K562 (cell line): ENCODE data around the gene SHB. TPM values are rescaled to one million over a fixed set of nuclear protein-coding genes. Genes with fewer than 3 reads are reported as not detected.
A peak's percentile ranks its signal among the peaks of the same experiment; 100 is the strongest.

Source experiments
- BRF1 ChIP-seq: IDR thresholded peaks from 3 replicates; pipeline ENCODE4 v1.6.1; 2011; ENCODE audit warnings: borderline replicate concordance, mild to moderate bottlenecking; ENCODE audit not compliant: insufficient read length; ENCODE audit errors: extremely low read depth
- KAT7 ChIP-seq: sonication (generic); formaldehyde crosslinking; IDR thresholded peaks from 2 replicates; pipeline ENCODE4 v1.8.0; 2022; ENCODE audit warnings: missing genetic modification reagents, mild to moderate bottlenecking, borderline replicate concordance
- KLF13 ChIP-seq: fragments of 450-650 bp; IDR thresholded peaks from 2 replicates; pipeline ENCODE4 v1.6.1; 2016; ENCODE audit warnings: missing genetic modification characterization, low read depth, mild to moderate bottlenecking, missing compliant biosample characterization, moderate library complexity, borderline replicate concordance
- LARP7 ChIP-seq: fragments of 450-650 bp; IDR thresholded peaks from 2 replicates; pipeline ENCODE4 v1.6.1; 2016
- MEF2D ChIP-seq: conservative IDR thresholded peaks from 2 replicates; pipeline ENCODE4 v1.6.1; 2016; ENCODE audit warnings: low read depth, missing genetic modification characterization, missing compliant biosample characterization
- NFYB ChIP-seq: IDR thresholded peaks from 2 replicates; pipeline ENCODE4 v1.6.1; 2011; ENCODE audit warnings: mild to moderate bottlenecking, moderate library complexity; ENCODE audit not compliant: insufficient read length; ENCODE audit errors: extremely low read depth
- PHF21A ChIP-seq: fragments of 450-650 bp; IDR thresholded peaks from 2 replicates; pipeline ENCODE4 v1.6.1; 2017; ENCODE audit warnings: low read depth, borderline replicate concordance
- RCOR1 ChIP-seq, 2 experiments: IDR thresholded peaks; 2 replicates each; pipeline ENCODE4 v1.6.1; 2012; ENCODE audit warnings: low read depth in 2 of 2, low read length in 2 of 2, borderline replicate concordance in 1 of 2, improper control_type of control experiment in 1 of 2
- ZNF184 ChIP-seq: sonication (generic); formaldehyde crosslinking; IDR thresholded peaks from 2 replicates; pipeline ENCODE4 v1.5.0; 2020; ENCODE audit warnings: missing genetic modification reagents
- ZNF232 ChIP-seq: sonication (generic); formaldehyde crosslinking; IDR thresholded peaks from 2 replicates; pipeline ENCODE4 v1.8.0; 2022; ENCODE audit warnings: mild to moderate bottlenecking, missing genetic modification reagents
- polyA plus RNA-seq, 8 experiments: library from polyadenylated mRNA; depleted of rRNA in 4 of 8; stranded (reverse) in 5 of 8; unstranded in 3 of 8; fragments of >200 nt; fragmentation: Nextera tagmentation in 2 of 8; fragmentation: Illumina TruSeq in 1 of 8; extraction: Ambion mirVana in 2 of 8; extraction: Trizol in 1 of 8; gene quantifications; 2 replicates each; pipeline versions ENCODE4 v1.2.1 to v1.2.3, GENCODE V29; 2011 to 2014; ENCODE audit warnings: inconsistent platforms in 1 of 8, missing spikeins in 1 of 8
- total RNA-seq, 7 experiments: library from RNA; depleted of rRNA in 6 of 7; stranded (reverse); fragments of >200 nt in 6 of 7; fragmentation: Illumina TruSeq in 2 of 7; extraction: Trizol in 2 of 7; gene quantifications; 2 replicates each; pipeline versions ENCODE4 v1.2.1 to v1.2.3, GENCODE V29; 2011 to 2021; ENCODE audit warnings: low replicate concordance in 1 of 7
- TF ChIP-seq, protein P1 (sequence below): sonication (generic); formaldehyde crosslinking; IDR thresholded peaks from 2 replicates; pipeline ENCODE4 v1.9.0; 2022; ENCODE audit warnings: mild to moderate bottlenecking, missing genetic modification reagents
- TF ChIP-seq, protein P2 (sequence below): sonication (generic); formaldehyde crosslinking; IDR thresholded peaks from 2 replicates; pipeline ENCODE4 v1.8.0; 2022; ENCODE audit warnings: mild to moderate bottlenecking, missing genetic modification reagents, borderline replicate concordance
- TF ChIP-seq, protein P3 (sequence below): fragments of 450-650 bp; IDR thresholded peaks from 2 replicates; pipeline ENCODE4 v1.6.1; 2017; ENCODE audit warnings: mild to moderate bottlenecking, moderate library complexity
- TF ChIP-seq, protein P4 (sequence below): fragments of 450-650 bp; IDR thresholded peaks from 2 replicates; pipeline ENCODE4 v1.7.0; 2016; ENCODE audit warnings: borderline replicate concordance
- TF ChIP-seq, protein P5 (sequence below), 2 experiments: fragments of 450-650 bp in 1 of 2; sonication (generic) in 1 of 2; formaldehyde crosslinking; conservative IDR thresholded peaks; 2 replicates each; pipeline versions ENCODE4 v1.4.0 to v1.8.1; 2020 to 2022; ENCODE audit warnings: mild to moderate bottlenecking in 1 of 2, missing genetic modification reagents in 1 of 2
- TF ChIP-seq, protein P6 (sequence below): fragments of 150-350 bp; IDR thresholded peaks from 2 replicates; pipeline ENCODE4 v1.6.1; 2014; ENCODE audit warnings: low read depth, mild to moderate bottlenecking, low read length, borderline replicate concordance

The SHB gene
- total and polyA plus RNA-seq, 9 of the 15 experiments (the other 6 are each of a cell fraction or from before 2014, with no cell fraction given) = 0.78 to 16.0 (median 5.3) TPM

DNA sequence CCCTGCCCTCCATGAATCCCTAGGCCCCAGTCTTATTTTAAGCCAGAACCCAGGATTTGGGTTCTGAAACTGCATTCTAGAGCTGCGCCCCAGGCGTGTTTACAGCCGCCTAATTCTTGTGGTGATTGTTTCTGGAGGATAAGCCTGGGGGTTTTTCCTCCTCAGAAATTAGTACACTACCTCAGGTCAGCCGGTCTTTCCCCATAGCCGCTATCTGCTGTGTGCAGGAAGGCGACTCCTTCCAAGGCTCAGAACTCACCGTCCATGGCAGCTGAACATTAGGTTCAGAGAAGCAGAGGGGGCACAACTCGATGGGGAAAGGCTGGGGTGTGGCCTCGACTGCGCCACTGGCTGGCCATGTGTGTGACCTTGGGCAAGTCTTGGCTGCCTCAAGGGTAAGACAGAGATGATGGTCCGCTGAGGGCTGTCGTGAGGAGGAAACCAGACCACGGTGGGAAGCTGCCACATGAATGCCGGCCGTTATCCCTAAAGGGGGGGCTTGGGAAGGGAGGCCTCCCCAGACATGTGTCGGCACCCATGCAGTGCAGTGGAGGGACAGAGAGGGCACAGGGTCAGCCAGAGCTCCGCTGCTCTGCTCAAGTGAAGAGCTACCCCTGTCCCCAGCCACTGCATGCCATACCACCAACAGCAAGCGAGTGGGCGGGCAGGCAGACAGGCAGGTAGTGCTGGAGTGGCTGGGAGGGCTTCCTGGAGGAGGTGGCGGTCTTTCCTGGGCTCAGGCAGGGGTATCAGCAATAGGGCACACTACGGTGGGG, 28.9 kb downstream of the SHB start (continued):
- TF ChIP-seq RCOR1 (IDR thresholded peaks at IDR 0.05; ENCODE audit: borderline replicate concordance in 1 of 2, low read depth in 2 of 2, low read length in 2 of 2) (peak; percentile 13 to 30; a peak in 1 of 4 replicates), BRF1 (no peak), MEF2D (tag) (no peak), KLF13 (tag) (no peak; the same call in 1 of the 2 replicates), PHF21A (no peak), LARP7 (no peak), NFYB (no peak), KAT7 (peak; percentile 56; the same call in 1 of the 2 replicates), ZNF232 (no peak), ZNF184 (CRISPR knock-in tag) (no peak)
- TF ChIP-seq, protein P1, sequence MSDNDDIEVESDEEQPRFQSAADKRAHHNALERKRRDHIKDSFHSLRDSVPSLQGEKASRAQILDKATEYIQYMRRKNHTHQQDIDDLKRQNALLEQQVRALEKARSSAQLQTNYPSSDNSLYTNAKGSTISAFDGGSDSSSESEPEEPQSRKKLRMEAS (CRISPR knock-in tag) = peak; percentile 33; the same call in 1 of the 2 replicates
- TF ChIP-seq, protein P2, sequence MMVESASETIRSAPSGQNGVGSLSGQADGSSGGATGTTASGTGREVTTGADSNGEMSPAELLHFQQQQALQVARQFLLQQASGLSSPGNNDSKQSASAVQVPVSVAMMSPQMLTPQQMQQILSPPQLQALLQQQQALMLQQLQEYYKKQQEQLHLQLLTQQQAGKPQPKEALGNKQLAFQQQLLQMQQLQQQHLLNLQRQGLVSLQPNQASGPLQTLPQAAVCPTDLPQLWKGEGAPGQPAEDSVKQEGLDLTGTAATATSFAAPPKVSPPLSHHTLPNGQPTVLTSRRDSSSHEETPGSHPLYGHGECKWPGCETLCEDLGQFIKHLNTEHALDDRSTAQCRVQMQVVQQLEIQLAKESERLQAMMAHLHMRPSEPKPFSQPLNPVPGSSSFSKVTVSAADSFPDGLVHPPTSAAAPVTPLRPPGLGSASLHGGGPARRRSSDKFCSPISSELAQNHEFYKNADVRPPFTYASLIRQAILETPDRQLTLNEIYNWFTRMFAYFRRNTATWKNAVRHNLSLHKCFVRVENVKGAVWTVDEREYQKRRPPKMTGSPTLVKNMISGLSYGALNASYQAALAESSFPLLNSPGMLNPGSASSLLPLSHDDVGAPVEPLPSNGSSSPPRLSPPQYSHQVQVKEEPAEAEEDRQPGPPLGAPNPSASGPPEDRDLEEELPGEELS = no peak
- TF ChIP-seq, protein P3, sequence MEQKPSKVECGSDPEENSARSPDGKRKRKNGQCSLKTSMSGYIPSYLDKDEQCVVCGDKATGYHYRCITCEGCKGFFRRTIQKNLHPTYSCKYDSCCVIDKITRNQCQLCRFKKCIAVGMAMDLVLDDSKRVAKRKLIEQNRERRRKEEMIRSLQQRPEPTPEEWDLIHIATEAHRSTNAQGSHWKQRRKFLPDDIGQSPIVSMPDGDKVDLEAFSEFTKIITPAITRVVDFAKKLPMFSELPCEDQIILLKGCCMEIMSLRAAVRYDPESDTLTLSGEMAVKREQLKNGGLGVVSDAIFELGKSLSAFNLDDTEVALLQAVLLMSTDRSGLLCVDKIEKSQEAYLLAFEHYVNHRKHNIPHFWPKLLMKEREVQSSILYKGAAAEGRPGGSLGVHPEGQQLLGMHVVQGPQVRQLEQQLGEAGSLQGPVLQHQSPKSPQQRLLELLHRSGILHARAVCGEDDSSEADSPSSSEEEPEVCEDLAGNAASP = no peak
- TF ChIP-seq, protein P4, sequence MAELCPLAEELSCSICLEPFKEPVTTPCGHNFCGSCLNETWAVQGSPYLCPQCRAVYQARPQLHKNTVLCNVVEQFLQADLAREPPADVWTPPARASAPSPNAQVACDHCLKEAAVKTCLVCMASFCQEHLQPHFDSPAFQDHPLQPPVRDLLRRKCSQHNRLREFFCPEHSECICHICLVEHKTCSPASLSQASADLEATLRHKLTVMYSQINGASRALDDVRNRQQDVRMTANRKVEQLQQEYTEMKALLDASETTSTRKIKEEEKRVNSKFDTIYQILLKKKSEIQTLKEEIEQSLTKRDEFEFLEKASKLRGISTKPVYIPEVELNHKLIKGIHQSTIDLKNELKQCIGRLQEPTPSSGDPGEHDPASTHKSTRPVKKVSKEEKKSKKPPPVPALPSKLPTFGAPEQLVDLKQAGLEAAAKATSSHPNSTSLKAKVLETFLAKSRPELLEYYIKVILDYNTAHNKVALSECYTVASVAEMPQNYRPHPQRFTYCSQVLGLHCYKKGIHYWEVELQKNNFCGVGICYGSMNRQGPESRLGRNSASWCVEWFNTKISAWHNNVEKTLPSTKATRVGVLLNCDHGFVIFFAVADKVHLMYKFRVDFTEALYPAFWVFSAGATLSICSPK = no peak
- TF ChIP-seq, protein P5, sequence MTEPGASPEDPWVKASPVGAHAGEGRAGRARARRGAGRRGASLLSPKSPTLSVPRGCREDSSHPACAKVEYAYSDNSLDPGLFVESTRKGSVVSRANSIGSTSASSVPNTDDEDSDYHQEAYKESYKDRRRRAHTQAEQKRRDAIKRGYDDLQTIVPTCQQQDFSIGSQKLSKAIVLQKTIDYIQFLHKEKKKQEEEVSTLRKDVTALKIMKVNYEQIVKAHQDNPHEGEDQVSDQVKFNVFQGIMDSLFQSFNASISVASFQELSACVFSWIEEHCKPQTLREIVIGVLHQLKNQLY (CRISPR knock-in tag; conservative IDR thresholded peaks at IDR 0.05) = no peak
- TF ChIP-seq, protein P6, sequence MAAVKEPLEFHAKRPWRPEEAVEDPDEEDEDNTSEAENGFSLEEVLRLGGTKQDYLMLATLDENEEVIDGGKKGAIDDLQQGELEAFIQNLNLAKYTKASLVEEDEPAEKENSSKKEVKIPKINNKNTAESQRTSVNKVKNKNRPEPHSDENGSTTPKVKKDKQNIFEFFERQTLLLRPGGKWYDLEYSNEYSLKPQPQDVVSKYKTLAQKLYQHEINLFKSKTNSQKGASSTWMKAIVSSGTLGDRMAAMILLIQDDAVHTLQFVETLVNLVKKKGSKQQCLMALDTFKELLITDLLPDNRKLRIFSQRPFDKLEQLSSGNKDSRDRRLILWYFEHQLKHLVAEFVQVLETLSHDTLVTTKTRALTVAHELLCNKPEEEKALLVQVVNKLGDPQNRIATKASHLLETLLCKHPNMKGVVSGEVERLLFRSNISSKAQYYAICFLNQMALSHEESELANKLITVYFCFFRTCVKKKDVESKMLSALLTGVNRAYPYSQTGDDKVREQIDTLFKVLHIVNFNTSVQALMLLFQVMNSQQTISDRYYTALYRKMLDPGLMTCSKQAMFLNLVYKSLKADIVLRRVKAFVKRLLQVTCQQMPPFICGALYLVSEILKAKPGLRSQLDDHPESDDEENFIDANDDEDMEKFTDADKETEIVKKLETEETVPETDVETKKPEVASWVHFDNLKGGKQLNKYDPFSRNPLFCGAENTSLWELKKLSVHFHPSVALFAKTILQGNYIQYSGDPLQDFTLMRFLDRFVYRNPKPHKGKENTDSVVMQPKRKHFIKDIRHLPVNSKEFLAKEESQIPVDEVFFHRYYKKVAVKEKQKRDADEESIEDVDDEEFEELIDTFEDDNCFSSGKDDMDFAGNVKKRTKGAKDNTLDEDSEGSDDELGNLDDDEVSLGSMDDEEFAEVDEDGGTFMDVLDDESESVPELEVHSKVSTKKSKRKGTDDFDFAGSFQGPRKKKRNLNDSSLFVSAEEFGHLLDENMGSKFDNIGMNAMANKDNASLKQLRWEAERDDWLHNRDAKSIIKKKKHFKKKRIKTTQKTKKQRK = no peak
